Skin of body (tissue), 2 donors: Measurements from ENCODE around the gene GABRD. TPM values are rescaled to one million over a fixed set of nuclear protein-coding genes. Genes with fewer than 3 reads are reported as not detected.

ENCODE experiments used
- DNase-seq: peaks from one replicate; lab custom pipeline; 2025; lab: John Stamatoyannopoulos, UW
- total RNA-seq: library from RNA; depleted of rRNA; stranded (reverse); fragments of >200 nt; gene quantifications from one replicate; pipeline ENCODE4 v1.2.3, GENCODE V29; 2014

Gene GABRD
- total RNA-seq, 1 donor from 2014 or later, result 2.2 TPM

GRCh38 chr1:2053217-2053616 lies 34.1 kb downstream of the GABRD start:
- no peak for DNase-seq

GRCh38 chr1:2053784-2054376 lies 34.7 kb downstream of the GABRD start:
- DNase-seq, result no peak

GRCh38 chr1:2054560-2054959 lies 35.4 kb downstream of the GABRD start:
- DNase-seq, result no peak

GRCh38 chr1:2055911-2056575 lies 36.9 kb downstream of the GABRD start:
- DNase-seq, result no peak

GRCh38 chr1:2056955-2057590 lies 37.9 kb downstream of the GABRD start:
- DNase-seq, result no peak

GRCh38 chr1:2059290-2059953 lies 40.3 kb downstream of the GABRD start:
- DNase-seq, result no peak

GRCh38 chr1:2060072-2060471 lies 40.9 kb downstream of the GABRD start:
- DNase-seq, result no peak

GRCh38 chr1:2060535-2060934 lies 41.4 kb downstream of the GABRD start:
- DNase-seq, result no peak

- DNase-seq, result no peak
These were observed 42.1 kb downstream of the GABRD start for GRCh38 chr1:2061065-2061778.

- no peak for DNase-seq
These were observed 46.6 kb downstream of the GABRD start for GRCh38 chr1:2065699-2066098.

GRCh38 chr1:2067393-2067792 lies 48.2 kb downstream of the GABRD start:
- DNase-seq, result no peak

GRCh38 chr1:2067981-2068380 lies 48.8 kb downstream of the GABRD start:
- DNase-seq, result no peak

GRCh38 chr1:2068951-2069350 lies 49.8 kb downstream of the GABRD start:
- DNase-seq, result no peak

- no peak for DNase-seq
These were observed 50.9 kb downstream of the GABRD start for GRCh38 chr1:2070016-2070415.

- no peak for DNase-seq
These were observed 51.8 kb downstream of the GABRD start for GRCh38 chr1:2070800-2071530.

- no peak for DNase-seq
These were observed 53.1 kb downstream of the GABRD start for GRCh38 chr1:2072109-2072806.

- no peak for DNase-seq
These were observed 53.7 kb downstream of the GABRD start for GRCh38 chr1:2072891-2073290.

GRCh38 chr1:2073382-2074230 lies 54.5 kb downstream of the GABRD start:
- DNase-seq, result peak; percentile 18

GRCh38 chr1:2074396-2074795 lies 55.3 kb downstream of the GABRD start:
- no peak for DNase-seq
